Measurements from ENCODE around the gene SNAP47. TPM values are rescaled to one million over a fixed set of nuclear protein-coding genes. Genes with fewer than 3 reads are reported as not detected.

The SNAP47 gene
- polyA plus RNA-seq, 1 of the 3 experiments (the other 2 are of a cell fraction), result 45.6 TPM

DNA sequence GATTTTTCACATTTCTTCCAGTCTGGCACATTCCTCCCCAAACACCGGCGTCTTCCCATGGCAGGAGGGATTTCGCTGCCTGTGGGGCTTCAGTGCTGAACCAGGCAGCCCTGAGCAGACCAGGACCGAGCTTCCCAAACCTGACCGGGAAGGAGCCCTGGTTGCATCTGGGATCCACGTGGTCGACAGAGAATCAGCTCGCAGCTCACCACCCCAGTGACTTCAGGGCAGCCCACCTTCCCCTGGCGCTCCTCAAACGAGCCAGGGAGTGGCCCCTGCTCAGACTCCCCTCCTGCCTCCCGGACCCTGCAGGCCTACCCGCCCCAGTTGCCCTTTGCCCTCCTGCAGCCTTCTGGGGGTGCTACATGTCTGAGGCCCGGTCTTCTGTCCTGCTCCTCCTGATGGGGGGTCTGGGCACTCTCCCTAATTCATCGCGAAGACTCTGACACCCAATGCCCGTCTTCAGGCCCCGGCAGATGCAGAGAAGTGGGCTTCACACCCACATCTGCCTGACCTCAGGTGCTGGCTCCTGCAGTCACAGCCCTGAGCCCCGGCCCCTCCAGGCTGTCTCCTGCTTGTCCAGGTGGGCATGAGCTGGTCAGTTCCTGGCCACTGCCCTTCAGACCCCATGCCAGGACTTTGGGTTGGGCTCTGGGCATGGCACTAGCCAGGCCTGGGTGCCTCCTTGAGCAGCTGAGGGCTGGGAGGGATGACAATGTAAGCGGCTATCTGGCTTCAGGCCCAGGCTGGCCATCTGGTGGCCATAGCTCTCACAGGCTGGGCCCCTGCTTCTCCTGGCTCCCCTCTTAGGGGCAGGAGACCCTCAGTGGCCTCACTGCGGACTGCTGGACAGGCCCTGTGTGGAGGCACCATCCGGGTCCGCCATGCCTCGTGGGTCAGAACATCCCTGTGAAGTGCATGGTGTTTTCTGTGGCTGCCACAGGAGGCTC, 54.1 kb downstream of the SNAP47 start:
- POLR2A ChIA-PET, result no interaction called here
- Histone ChIP-seq H3K27me3 (ENCODE audit: insufficient read depth) (no peaks in the 10 kb centered on the region), H3K4me3 (ENCODE audit: low read depth in 2 of 2, low read length in 1 of 2) (peak overlapping the region; percentile 68 to 74), H3K9me2 (no peaks in the 10 kb centered on the region), H2AFZ (ENCODE audit: low read depth) (no peak overlapping the region), H3K36me3 (replicated peaks in 1 of 2; ENCODE audit: control insufficient read depth in 1 of 2, insufficient read depth in 2 of 2, low read length in 1 of 2) (no peaks in the 10 kb centered on the region), H3K9ac (no peak overlapping the region; the same call in 1 of the 2 replicates), H3F3A (replicated peaks; ENCODE audit: insufficient read depth) (peaks cover 7% of the 10 kb centered on the region), H3K27ac (ENCODE audit: low read depth in 2 of 2, low read length in 1 of 2) (no peak overlapping the region), H4K20me1 (ENCODE audit: insufficient read depth) (no peaks in the 10 kb centered on the region), H3K4me1 (ENCODE audit: control insufficient read depth in 1 of 2, insufficient read depth in 2 of 2, low read depth in 1 of 2, low read length in 1 of 2) (peaks cover 11 to 41% of the 10 kb centered on the region in 2 experiments), H3K4me2 (peak overlapping the region; percentile 89), H3K79me2 (ENCODE audit: insufficient read depth) (no peaks in the 10 kb centered on the region), H3K9me3 (no peaks in the 10 kb centered on the region)
- TF ChIP-seq TCF12 (IDR thresholded peaks at IDR 0.05), result peak; percentile 61
- peak; percentile 64; the same call in 1 of the 2 replicates for TF ChIP-seq NFIC (IDR thresholded peaks at IDR 0.05; ENCODE audit: borderline replicate concordance)
- no peak for TF ChIP-seq SIN3A (IDR thresholded peaks at IDR 0.05; ENCODE audit: borderline replicate concordance, low read depth, low read length)
- TF ChIP-seq, protein P1, sequence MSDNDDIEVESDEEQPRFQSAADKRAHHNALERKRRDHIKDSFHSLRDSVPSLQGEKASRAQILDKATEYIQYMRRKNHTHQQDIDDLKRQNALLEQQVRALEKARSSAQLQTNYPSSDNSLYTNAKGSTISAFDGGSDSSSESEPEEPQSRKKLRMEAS (IDR thresholded peaks at IDR 0.05; ENCODE audit: low read depth), result peak; percentile 76; the same call in 1 of the 2 replicates
- TF ChIP-seq, protein P2, sequence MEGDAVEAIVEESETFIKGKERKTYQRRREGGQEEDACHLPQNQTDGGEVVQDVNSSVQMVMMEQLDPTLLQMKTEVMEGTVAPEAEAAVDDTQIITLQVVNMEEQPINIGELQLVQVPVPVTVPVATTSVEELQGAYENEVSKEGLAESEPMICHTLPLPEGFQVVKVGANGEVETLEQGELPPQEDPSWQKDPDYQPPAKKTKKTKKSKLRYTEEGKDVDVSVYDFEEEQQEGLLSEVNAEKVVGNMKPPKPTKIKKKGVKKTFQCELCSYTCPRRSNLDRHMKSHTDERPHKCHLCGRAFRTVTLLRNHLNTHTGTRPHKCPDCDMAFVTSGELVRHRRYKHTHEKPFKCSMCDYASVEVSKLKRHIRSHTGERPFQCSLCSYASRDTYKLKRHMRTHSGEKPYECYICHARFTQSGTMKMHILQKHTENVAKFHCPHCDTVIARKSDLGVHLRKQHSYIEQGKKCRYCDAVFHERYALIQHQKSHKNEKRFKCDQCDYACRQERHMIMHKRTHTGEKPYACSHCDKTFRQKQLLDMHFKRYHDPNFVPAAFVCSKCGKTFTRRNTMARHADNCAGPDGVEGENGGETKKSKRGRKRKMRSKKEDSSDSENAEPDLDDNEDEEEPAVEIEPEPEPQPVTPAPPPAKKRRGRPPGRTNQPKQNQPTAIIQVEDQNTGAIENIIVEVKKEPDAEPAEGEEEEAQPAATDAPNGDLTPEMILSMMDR (IDR thresholded peaks at IDR 0.05), result peak; percentile 33
- TF ChIP-seq, protein P3, sequence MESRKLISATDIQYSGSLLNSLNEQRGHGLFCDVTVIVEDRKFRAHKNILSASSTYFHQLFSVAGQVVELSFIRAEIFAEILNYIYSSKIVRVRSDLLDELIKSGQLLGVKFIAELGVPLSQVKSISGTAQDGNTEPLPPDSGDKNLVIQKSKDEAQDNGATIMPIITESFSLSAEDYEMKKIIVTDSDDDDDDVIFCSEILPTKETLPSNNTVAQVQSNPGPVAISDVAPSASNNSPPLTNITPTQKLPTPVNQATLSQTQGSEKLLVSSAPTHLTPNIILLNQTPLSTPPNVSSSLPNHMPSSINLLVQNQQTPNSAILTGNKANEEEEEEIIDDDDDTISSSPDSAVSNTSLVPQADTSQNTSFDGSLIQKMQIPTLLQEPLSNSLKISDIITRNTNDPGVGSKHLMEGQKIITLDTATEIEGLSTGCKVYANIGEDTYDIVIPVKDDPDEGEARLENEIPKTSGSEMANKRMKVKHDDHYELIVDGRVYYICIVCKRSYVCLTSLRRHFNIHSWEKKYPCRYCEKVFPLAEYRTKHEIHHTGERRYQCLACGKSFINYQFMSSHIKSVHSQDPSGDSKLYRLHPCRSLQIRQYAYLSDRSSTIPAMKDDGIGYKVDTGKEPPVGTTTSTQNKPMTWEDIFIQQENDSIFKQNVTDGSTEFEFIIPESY (IDR thresholded peaks at IDR 0.05; ENCODE audit: borderline replicate concordance, low read depth), result no peak
- DNase-seq, result peak; percentile 66
- CTCF ChIA-PET, result interaction anchor here (1.0 to 2.3 kb wide), 3 partner anchors 27 to 308 kb away, joined by 3 to 6 read pairs (median 3); partner anchors contain the start of gene WNT9A
- WGBS (ENCODE audit: low lambda C conversion rate), result 86% methylated on average over 10 of the region's 23 CpGs

DNA sequence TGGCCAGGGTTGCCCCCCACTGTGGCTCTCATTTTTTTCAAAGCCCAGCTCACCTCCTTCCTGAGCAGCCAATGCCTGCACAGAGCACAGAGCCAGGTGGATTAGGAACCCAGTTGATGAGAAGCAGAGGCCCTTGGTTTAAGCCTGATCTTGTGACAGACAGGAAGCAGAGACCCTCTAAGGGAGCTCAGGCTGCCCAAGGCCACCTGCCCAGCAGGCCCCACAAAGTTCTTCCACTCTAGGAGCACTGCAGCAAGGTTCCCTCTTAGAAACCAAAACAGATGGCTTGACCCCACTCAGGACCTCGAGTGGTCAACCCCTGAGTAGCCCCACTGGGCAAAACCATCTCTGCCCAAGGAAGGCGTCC, 54.8 kb downstream of the SNAP47 start:
- H3K36me3 ChIP-seq (replicated peaks in 1 of 2; ENCODE audit: control insufficient read depth in 1 of 2, insufficient read depth in 2 of 2, low read length in 1 of 2), result no peaks in the 10 kb centered on the region
- H2AFZ ChIP-seq (ENCODE audit: low read depth), result no peak overlapping the region
- H3K27me3 ChIP-seq (ENCODE audit: insufficient read depth), result no peaks in the 10 kb centered on the region
- H3F3A ChIP-seq (replicated peaks; ENCODE audit: insufficient read depth), result peaks cover 7% of the 10 kb centered on the region
- 92% methylated on average over 2 of the region's 2 CpGs for WGBS (ENCODE audit: low lambda C conversion rate)
- no peak overlapping the region for H3K9ac ChIP-seq
- ChIA-PET POLR2A (no interaction called here), CTCF (interaction anchor here (1.3 to 2.3 kb wide), 2 partner anchors 28 to 158 kb away, joined by 3 to 6 read pairs; partner anchors contain the start of gene WNT9A)
- no peak for TF ChIP-seq GABPA (IDR thresholded peaks at IDR 0.05; ENCODE audit: low read depth)
- no peak for TF ChIP-seq RCOR1 (IDR thresholded peaks at IDR 0.05; ENCODE audit: low read length)
- TF ChIP-seq, protein P4, sequence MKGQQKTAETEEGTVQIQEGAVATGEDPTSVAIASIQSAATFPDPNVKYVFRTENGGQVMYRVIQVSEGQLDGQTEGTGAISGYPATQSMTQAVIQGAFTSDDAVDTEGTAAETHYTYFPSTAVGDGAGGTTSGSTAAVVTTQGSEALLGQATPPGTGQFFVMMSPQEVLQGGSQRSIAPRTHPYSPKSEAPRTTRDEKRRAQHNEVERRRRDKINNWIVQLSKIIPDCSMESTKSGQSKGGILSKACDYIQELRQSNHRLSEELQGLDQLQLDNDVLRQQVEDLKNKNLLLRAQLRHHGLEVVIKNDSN (IDR thresholded peaks at IDR 0.05; ENCODE audit: borderline replicate concordance, low read depth), result no peak
- no peak for TF ChIP-seq RXRA (IDR thresholded peaks at IDR 0.05; ENCODE audit: borderline replicate concordance, low read depth)
- no peak for TF ChIP-seq FOSL2 (IDR thresholded peaks at IDR 0.05; ENCODE audit: borderline replicate concordance, low read depth)
- TF ChIP-seq, protein P2 (IDR thresholded peaks at IDR 0.05), result no peak; the same call in 1 of the 2 replicates
- no peak for TF ChIP-seq GATA2 (CRISPR knock-in tag; IDR thresholded peaks at IDR 0.05)
- TF ChIP-seq MXI1 (IDR thresholded peaks at IDR 0.05; ENCODE audit: low read depth, low read length), result no peak
- TF ChIP-seq EZH2phosphoT487 (IDR thresholded peaks at IDR 0.05; ENCODE audit: borderline replicate concordance, low read depth), result no peak
- no peak for TF ChIP-seq ELF1 (IDR thresholded peaks at IDR 0.05)
- no peak for TF ChIP-seq SIN3A (IDR thresholded peaks at IDR 0.05; ENCODE audit: borderline replicate concordance, low read depth, low read length)
- no peaks in the 10 kb centered on the region for H3K9me3 ChIP-seq
- DNase-seq, result no peak
- H3K27ac ChIP-seq (ENCODE audit: low read depth in 2 of 2, low read length in 1 of 2), result no peak overlapping the region
- no peaks in the 10 kb centered on the region for H3K79me2 ChIP-seq (ENCODE audit: insufficient read depth)
- peaks cover 17 to 47% of the 10 kb centered on the region in 2 experiments for H3K4me1 ChIP-seq (ENCODE audit: control insufficient read depth in 1 of 2, insufficient read depth in 2 of 2, low read depth in 1 of 2, low read length in 1 of 2)
- no peaks in the 10 kb centered on the region for H3K9me2 ChIP-seq
- no peak overlapping the region for H3K4me2 ChIP-seq
- no peaks in the 10 kb centered on the region for H4K20me1 ChIP-seq (ENCODE audit: insufficient read depth)
- H3K4me3 ChIP-seq (ENCODE audit: low read depth in 2 of 2, low read length in 1 of 2), result no peak overlapping the region
